ENCODE results near the gene CAD.

DNA sequence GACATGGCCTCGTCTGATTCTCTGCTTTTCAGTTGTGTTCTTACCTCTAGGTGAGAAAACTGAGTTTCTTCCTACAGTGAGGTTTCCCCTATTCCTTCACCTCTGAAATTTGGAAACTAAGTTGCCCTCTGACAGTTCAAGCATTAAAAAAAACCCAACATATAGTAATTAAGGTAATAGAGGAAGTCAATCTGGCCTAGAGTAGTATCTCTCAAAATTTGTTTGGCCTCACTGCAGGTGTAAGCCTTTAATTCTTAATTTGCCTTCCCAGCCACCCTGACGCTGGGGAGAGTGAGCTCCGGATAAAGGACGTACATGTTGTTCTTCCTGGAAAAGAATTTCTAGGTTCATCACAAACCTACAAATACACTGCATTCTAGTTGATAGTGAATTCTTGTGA lies 1.4 kb downstream of the CAD start:
- TF ChIP-seq POLR2A (IDR thresholded peaks at IDR 0.05) (no peak), EP300 (IDR thresholded peaks at IDR 0.05) (no peak)

Data from stomach (tissue), 4 donors.